Measurements from ENCODE around the gene CRYAB.
A peak's percentile ranks its signal among the peaks of the same experiment; 100 is the strongest.

The CRYAB gene

DNA sequence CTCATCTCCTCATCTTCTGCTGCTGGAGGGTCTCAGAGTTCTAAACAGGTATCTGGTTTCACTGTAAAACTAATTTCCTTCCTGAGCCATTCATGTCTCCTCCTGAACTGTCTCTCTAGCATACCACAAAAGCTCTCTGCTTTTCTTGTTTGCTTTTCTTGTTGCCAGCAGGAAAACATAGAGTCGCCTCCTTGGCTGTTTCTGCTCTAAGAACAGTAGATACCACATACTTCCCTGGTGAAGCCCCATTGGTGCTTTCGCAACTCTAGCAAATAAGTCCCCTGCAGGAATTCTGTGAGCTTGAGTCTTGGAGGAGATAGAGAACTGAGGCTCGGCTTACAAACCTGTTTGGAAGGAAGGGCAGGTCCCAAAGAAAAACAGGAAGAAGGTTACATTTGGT is 32.6 kb upstream of the CRYAB start:
- Histone ChIP-seq H3K4me3 (peak overlapping the region; percentile 1 to 6), H3K9me3 (no peaks in the 10 kb centered on the region), H3K4me1 (peaks cover 0 to 35% (median 20%) of the 10 kb centered on the region in 4 donors), H3K36me3 (no peaks in the 10 kb centered on the region), H3K27me3 (no peaks in the 10 kb centered on the region), H3K27ac (peak overlapping the region; percentile 69 to 72)
- TF ChIP-seq CTCF (IDR thresholded peaks at IDR 0.05): no peak
- intact Hi-C loops (cut with DNase I; ENCODE audit: low total_unique reads): no loop called here
- DNase-seq: no peak

GRCh38 chr11:111942829-111943228 is 31.3 kb upstream of the CRYAB start:
- Histone ChIP-seq H3K27ac (peak overlapping the region; percentile 8 to 72), H3K36me3 (no peaks in the 10 kb centered on the region), H3K4me1 (peaks cover 0 to 45% (median 23%) of the 10 kb centered on the region in 4 donors), H3K9me3 (no peaks in the 10 kb centered on the region), H3K4me3 (no peak overlapping the region), H3K27me3 (no peaks in the 10 kb centered on the region)
- intact Hi-C loops (cut with DNase I; ENCODE audit: low total_unique reads): no loop called here
- no peak for TF ChIP-seq CTCF (IDR thresholded peaks at IDR 0.05)
- no peak for DNase-seq

DNA sequence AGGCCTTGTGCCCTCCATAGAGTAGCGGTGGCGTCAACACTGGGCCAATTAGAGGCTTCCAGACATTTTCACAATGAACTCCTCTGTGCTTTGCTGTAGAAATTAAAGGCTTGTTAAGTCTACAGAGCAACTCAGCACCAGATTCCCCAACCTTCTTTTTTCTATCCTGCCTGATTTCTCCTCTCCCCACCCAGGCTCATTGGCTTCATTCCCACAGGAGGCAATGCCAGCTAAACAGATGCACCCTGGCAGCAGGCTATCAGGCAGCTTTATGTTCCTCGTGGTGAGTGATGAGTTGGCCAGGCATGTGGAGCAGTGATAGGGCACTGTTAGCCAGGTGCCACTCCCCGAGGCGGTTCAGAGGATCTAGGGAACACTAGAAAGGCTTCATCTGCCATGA is 30.4 kb upstream of the CRYAB start:
- H3K4me1 ChIP-seq: peaks cover 0 to 50% (median 27%) of the 10 kb centered on the region in 4 donors
- TF ChIP-seq CTCF (IDR thresholded peaks at IDR 0.05): no peak
- H3K36me3 ChIP-seq: no peaks in the 10 kb centered on the region
- no peak overlapping the region for H3K4me3 ChIP-seq
- no peaks in the 10 kb centered on the region for H3K9me3 ChIP-seq
- no peaks in the 10 kb centered on the region for H3K27me3 ChIP-seq
- intact Hi-C loops (cut with DNase I; ENCODE audit: low total_unique reads): no loop called here
- peak overlapping the region in 1 of 2 donors; percentile 18 for H3K27ac ChIP-seq
- no peak for DNase-seq

DNA sequence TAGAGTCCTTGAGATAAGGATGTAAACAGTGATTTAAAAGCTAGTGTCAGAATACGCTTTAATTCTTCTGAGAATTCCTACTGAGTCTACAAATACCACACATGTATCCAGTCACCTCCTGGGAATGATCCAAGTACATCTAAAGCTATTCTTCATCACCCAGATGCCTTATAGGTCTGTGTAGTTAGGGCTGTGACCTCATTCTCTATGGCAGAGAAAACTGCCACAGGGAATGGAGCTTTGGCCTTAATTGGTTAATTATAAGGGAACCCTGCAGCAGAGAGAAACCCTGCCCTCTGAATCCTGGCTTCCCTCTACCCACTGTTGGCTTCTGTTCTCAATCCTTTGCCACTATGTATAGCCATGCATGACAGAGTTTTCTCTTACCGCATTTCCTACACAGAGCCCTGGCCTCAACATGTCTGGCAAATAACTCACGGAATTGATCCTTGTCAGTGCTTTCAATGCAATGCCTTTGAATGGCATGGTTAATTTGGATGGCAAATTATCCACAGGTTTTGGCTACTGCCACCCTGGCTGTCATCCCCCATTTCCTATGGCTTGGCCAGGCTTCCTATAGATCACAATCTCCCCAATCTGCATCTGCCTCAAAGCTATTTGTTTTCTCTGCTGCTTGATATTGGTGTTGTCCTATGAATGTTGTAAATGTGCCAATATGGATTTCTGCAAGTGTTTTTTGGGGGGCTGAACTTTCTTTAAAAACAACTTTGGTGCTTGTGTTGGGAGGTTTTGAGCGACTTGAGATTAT is 28.4 kb upstream of the CRYAB start:
- H3K27me3 ChIP-seq: no peaks in the 10 kb centered on the region
- H3K4me1 ChIP-seq: peaks cover 0 to 45% (median 28%) of the 10 kb centered on the region in 4 donors
- no peak for DNase-seq
- intact Hi-C loops (cut with DNase I; ENCODE audit: low total_unique reads): loop anchor here (10.0 kb wide), 1 partner anchor 135 kb away; the partner anchor contains the start of genes NKAPD1 and PIH1D2
- H3K9me3 ChIP-seq: no peaks in the 10 kb centered on the region
- TF ChIP-seq CTCF (IDR thresholded peaks at IDR 0.05): no peak
- H3K36me3 ChIP-seq: no peaks in the 10 kb centered on the region
- peak overlapping the region; percentile 3 to 76 for H3K27ac ChIP-seq
- H3K4me3 ChIP-seq: no peak overlapping the region

- peak overlapping the region; percentile 51 to 76 for H3K27ac ChIP-seq
Measured at GRCh38 chr11:111938687-111939160, 27.2 kb upstream of the CRYAB start.

More at GRCh38 chr11:111938687-111939160, 27.2 kb upstream of the CRYAB start:
- intact Hi-C loops (cut with DNase I; ENCODE audit: low total_unique reads): loop anchor here (10.0 kb wide), 1 partner anchor 136 kb away; the partner anchor contains the start of genes NKAPD1 and PIH1D2
- no peak for TF ChIP-seq CTCF (IDR thresholded peaks at IDR 0.05)
- Histone ChIP-seq H3K9me3 (no peaks in the 10 kb centered on the region), H3K27me3 (no peaks in the 10 kb centered on the region), H3K4me3 (peak overlapping the region in 1 of 2 donors; percentile 9), H3K4me1 (peaks cover 0 to 32% (median 19%) of the 10 kb centered on the region in 4 donors), H3K36me3 (no peaks in the 10 kb centered on the region)
- no peak for DNase-seq
